GM12892 (cell line): ENCODE data around the gene VPS45.

Experiments used
- POLR2A ChIP-seq: IDR thresholded peaks from 2 replicates; pipeline ENCODE4 v1.6.1; 2011; ENCODE audit warnings: low read depth, low read length, control low read depth
- POLR2AphosphoS5 ChIP-seq: IDR thresholded peaks from 2 replicates; pipeline ENCODE4 v1.6.1; 2011; ENCODE audit warnings: low read depth, low read length, control low read depth

DNA sequence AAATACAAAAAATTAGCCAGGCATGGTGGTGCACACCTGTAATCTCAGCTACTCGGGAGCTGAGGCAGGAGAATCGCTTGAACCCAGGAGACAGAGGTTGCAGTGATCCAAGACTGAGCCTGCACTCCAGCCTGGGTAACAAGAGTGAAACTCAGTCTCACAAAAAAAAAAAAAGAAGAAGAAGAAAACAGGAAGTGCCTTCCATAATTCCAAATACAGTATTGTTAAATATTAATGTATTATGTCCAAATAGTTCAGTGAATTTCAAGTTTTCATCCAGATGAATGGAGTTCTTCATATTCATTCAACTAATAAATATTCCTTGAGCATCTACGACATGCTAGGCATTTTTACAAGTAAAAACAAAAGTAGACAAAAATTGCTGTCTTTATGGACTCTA, 115.5 kb downstream of the VPS45 start:
- TF ChIP-seq POLR2AphosphoS5: no peak
- TF ChIP-seq POLR2A: no peak
